PC-9 (cell line): ENCODE results near the gene ZNF710.

Source experiments
- CTCF ChIP-seq: fragments of 200-600 bp; sonication (generic); conservative IDR thresholded peaks from 2 replicates; pipeline ENCODE4 v1.6.1; 2017; ENCODE audit warnings: mixed run types, antibody characterized with exemption, mild to moderate bottlenecking, moderate library complexity
- EZH2 ChIP-seq: fragments of 200-600 bp; sonication (generic); IDR thresholded peaks from 2 replicates; pipeline ENCODE4 v1.8.0; 2017; ENCODE audit warnings: antibody characterized with exemption, low read depth

GRCh38 chr15:90064911-90065681 is 64.0 kb downstream of the ZNF710 start:
- no peak for TF ChIP-seq CTCF
- TF ChIP-seq EZH2 = no peak
